ENCODE measurements around the gene CABP2. TPM values are rescaled to one million over a fixed set of nuclear protein-coding genes. Genes with fewer than 3 reads are reported as not detected.

CABP2 gene
- total RNA-seq, 4 donors from 2014 or later, result not detected

- no peaks in the 10 kb centered on the region for H3K27me3 ChIP-seq
- no peak overlapping the region for H3K27ac ChIP-seq (replicated peaks in 1 of 4)
- peaks cover 0 to 12% (median 10%) of the 10 kb centered on the region in 4 donors for H3K4me1 ChIP-seq
- no peak for TF ChIP-seq EP300 (IDR thresholded peaks at IDR 0.05)
- no peak for TF ChIP-seq CTCF (IDR thresholded peaks at IDR 0.05)
- no peak overlapping the region for H3K4me3 ChIP-seq
- H3K36me3 ChIP-seq, result peaks cover 11 to 95% (median 73%) of the 10 kb centered on the region in 4 donors
- DNase-seq (ENCODE audit: extremely low spot score), result no peak
- WGBS, result 97% methylated on average over 11 of the region's 16 CpGs
- intact Hi-C loops (cut with DNase I), result no loop called here
- no peaks in the 10 kb centered on the region for H3K9me3 ChIP-seq
These were observed 27.8 kb downstream of the CABP2 start for GRCh38 chr11:67495234-67496005.

GRCh38 chr11:67494371-67495233 lies 28.6 kb downstream of the CABP2 start:
- whole genome bisulfite sequencing, result 91% methylated on average over 59 of the region's 59 CpGs
- H3K27me3 ChIP-seq, result no peaks in the 10 kb centered on the region
- H3K4me1 ChIP-seq, result peaks cover 0 to 13% (median 10%) of the 10 kb centered on the region in 4 donors
- no peaks in the 10 kb centered on the region for H3K9me3 ChIP-seq
- peaks cover 15 to 95% (median 79%) of the 10 kb centered on the region in 4 donors for H3K36me3 ChIP-seq
- no peak overlapping the region for H3K27ac ChIP-seq (replicated peaks in 1 of 4)
- H3K4me3 ChIP-seq, result no peak overlapping the region
- DNase-seq (ENCODE audit: extremely low spot score), result no peak
- TF ChIP-seq POLR2AphosphoS5 (IDR thresholded peaks at IDR 0.05) (no peak), CTCF (IDR thresholded peaks at IDR 0.05) (no peak), POLR2A (IDR thresholded peaks at IDR 0.05; ENCODE audit: low read depth) (no peak), EP300 (IDR thresholded peaks at IDR 0.05) (no peak)
- intact Hi-C loops (cut with DNase I), result no loop called here

GRCh38 chr11:67493548-67494370 lies 29.5 kb downstream of the CABP2 start:
- H3K4me1 ChIP-seq, result peaks cover 0 to 13% (median 10%) of the 10 kb centered on the region in 4 donors
- peaks cover 15 to 100% (median 87%) of the 10 kb centered on the region in 4 donors for H3K36me3 ChIP-seq
- H3K9me3 ChIP-seq, result no peaks in the 10 kb centered on the region
- TF ChIP-seq CTCF (IDR thresholded peaks at IDR 0.05), result no peak
- no peak for TF ChIP-seq POLR2A (IDR thresholded peaks at IDR 0.05; ENCODE audit: low read depth)
- no peak for TF ChIP-seq POLR2AphosphoS5 (IDR thresholded peaks at IDR 0.05)
- TF ChIP-seq EP300 (IDR thresholded peaks at IDR 0.05), result no peak
- H3K27ac ChIP-seq (replicated peaks in 1 of 4), result no peak overlapping the region
- intact Hi-C loops (cut with DNase I), result no loop called here
- WGBS, result 97% methylated on average over 22 of the region's 65 CpGs
- no peak overlapping the region for H3K4me3 ChIP-seq
- no peaks in the 10 kb centered on the region for H3K27me3 ChIP-seq
- no peak for DNase-seq (ENCODE audit: extremely low spot score)

- Histone ChIP-seq H3K27me3 (no peaks in the 10 kb centered on the region), H3K4me1 (peaks cover 0 to 13% (median 10%) of the 10 kb centered on the region in 4 donors), H3K27ac (replicated peaks in 1 of 4) (no peak overlapping the region), H3K9me3 (no peaks in the 10 kb centered on the region), H3K36me3 (peaks cover 15 to 96% (median 88%) of the 10 kb centered on the region in 4 donors), H3K4me3 (no peak overlapping the region)
- DNase-seq (ENCODE audit: extremely low spot score), result no peak
- intact Hi-C loops (cut with DNase I), result no loop called here
- WGBS, result 90% methylated on average over 23 of the region's 46 CpGs
- no peak for TF ChIP-seq EP300 (IDR thresholded peaks at IDR 0.05)
- TF ChIP-seq POLR2AphosphoS5 (IDR thresholded peaks at IDR 0.05), result no peak
- TF ChIP-seq POLR2A (IDR thresholded peaks at IDR 0.05; ENCODE audit: low read depth), result no peak
- no peak for TF ChIP-seq CTCF (IDR thresholded peaks at IDR 0.05)
These were observed 30.3 kb downstream of the CABP2 start for GRCh38 chr11:67492801-67493547.
